GM20000 (cell line): ENCODE data around the gene SCAF1.
"Not testable (repeated sequence)": the region's sequence is repeated elsewhere in the genome, so short reads cannot be mapped to it uniquely, and the experiment has no call there.

Experiments
- DNase-seq: peaks from one replicate; pipeline ENCODE4 v3.0.0; 2012; ENCODE audit warnings: low spot score
- CTCF ChIP-seq: IDR thresholded peaks from 2 replicates; pipeline ENCODE4 v1.5.1; 2012; ENCODE audit warnings: mild to moderate bottlenecking, control low read depth; ENCODE audit errors: extremely low read depth, missing control alignments

The SCAF1 gene

GRCh38 chr19:49609499-49610092 lies 32.4 kb upstream of the SCAF1 start:
- peak; percentile 4 for DNase-seq
- TF ChIP-seq CTCF: no peak

- no peak for TF ChIP-seq CTCF
- DNase-seq: no peak
Observed at GRCh38 chr19:49613374-49613773, 28.6 kb upstream of the SCAF1 start.

GRCh38 chr19:49614096-49614833 lies 27.7 kb upstream of the SCAF1 start:
- DNase-seq: no peak
- no peak for TF ChIP-seq CTCF

- TF ChIP-seq CTCF: no peak
- DNase-seq: no peak
Observed at GRCh38 chr19:49615861-49616260, 26.1 kb upstream of the SCAF1 start.

GRCh38 chr19:49616532-49616931 lies 25.5 kb upstream of the SCAF1 start:
- TF ChIP-seq CTCF: no peak
- no peak for DNase-seq

GRCh38 chr19:49616945-49617344 lies 25.1 kb upstream of the SCAF1 start:
- DNase-seq: no peak
- TF ChIP-seq CTCF: no peak

- not testable (repeated sequence) for DNase-seq
Observed at GRCh38 chr19:49617860-49618259, 24.1 kb upstream of the SCAF1 start.
